Activated CD4-positive, alpha-beta T cell treated with anti-CD3 and anti-CD28 coated beads, Interleukin-2, amount 50 U/mL, for 24 hours (primary cell): ENCODE data around the gene TMEM129.
A peak's percentile ranks its signal among the peaks of the same experiment; 100 is the strongest.

Experiments
- DNase-seq, 2 donors: peaks; one replicate each; pipeline ENCODE4 v3.0.0-alpha.2; 2020; ENCODE audit warnings: low read depth in 1 of 2, low spot score in 1 of 2

TMEM129 gene

DNA sequence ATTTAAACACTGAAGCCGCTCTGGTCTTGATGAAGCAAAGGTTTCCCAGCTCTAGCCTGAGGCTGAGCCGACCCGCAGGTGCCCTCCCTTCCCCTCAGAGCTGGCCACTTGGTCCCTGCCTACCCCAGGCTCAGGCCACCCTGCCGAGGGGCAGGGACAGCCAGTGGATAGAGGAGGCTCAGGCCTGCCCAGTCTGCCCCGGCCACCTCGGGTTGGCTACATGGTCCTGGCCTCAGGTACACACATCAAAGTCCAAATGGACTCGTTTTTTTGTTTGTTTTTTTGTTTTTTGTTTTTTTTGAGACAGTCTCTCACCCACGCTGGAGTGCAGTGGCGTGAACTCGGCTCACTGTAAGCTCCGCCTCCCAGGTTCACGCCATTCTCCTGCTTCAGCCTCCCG lies 24.0 kb upstream of the TMEM129 start:
- no peak for DNase-seq

- DNase-seq, result no peak
These were observed 23.4 kb upstream of the TMEM129 start for GRCh38 chr4:1744552-1744951.

DNA sequence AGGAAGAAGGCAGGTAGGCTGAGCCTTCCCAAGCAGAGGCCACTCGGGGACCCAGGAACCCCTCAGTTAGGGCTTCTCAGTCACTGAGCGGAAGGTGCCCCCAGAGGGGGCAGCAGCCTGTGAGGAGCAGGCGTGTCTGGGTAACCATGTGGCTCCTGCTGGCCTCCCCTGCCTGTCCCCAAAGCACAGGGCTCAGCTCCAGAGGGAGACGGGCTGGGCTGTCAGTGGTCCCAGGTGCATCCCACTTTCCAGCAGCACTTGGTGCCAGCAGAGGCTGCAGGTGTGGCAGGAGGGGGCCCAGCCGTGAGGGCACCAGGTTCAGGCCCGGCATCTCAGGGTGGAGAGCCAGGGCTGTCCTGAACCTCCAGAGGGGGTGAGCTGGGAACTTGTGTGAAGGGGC lies 22.9 kb upstream of the TMEM129 start:
- no peak for DNase-seq

- no peak for DNase-seq
These were observed 22.4 kb upstream of the TMEM129 start for GRCh38 chr4:1743551-1743950.

GRCh38 chr4:1741208-1741607 lies 20.1 kb upstream of the TMEM129 start:
- no peak for DNase-seq

DNA sequence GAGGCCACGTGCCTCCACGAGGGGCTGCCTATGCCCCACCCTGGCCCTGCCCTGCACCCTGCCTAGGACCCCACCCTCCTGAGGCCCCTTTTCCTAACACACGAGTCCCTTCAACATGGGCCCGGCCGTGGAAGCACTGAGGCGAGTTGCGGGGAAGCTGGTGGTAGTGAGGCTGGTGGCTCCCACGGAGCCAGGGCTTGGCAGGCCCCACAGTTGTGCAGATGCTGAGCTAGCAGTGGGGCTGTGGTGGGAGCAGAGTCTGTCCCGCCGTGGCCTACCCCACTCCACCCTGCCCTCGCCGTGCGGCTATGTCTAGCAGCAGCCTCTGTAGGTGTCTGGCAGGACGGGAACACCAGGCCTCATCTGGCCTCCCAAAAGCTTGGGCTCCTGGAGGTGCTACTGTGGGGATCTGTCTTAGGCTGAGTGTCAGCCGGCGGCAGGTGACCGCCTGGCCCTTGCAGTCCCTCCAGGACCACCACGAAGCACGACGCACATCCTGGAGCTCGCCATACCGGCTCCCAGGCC lies 19.0 kb upstream of the TMEM129 start:
- no peak for DNase-seq

DNA sequence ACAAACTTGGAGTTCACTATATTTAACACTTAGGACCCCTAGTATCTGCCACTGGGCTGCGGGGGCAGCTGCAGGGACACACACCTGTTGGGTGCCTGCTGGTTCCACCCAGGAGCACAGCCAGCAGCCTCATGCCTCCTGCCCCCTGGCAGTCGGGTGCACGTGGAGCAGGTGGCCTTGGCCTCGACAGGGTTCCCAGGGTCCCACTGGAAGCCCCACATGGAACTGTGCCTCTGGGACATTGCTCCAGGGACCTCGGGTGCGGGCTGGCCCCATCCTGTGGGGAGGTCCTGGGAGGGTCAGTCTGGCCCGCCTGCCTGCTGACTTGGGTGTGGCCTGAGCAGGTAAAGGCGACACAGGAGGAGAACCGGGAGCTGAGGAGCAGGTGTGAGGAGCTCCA lies 18.2 kb upstream of the TMEM129 start:
- no peak for DNase-seq

DNA sequence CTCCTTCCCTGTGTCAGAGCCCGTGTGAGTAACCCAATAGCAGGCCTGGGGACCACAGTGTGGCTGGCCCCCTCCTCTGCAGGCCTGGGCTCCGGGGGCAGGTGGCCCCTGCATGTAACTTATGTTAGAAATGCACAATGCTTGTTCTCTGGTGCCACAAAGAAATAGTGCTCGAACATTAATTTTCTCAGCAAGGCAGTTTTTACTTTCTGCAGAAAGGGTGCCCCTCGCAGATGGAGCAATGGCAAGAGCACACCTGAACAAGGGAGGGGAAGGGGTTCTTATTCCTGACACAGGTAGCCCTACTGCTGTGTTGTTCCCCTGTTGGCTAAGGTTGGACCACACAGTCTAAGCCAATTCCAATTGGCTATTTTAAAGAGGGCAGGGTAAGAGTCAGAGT lies 17.3 kb upstream of the TMEM129 start:
- DNase-seq, result no peak

DNA sequence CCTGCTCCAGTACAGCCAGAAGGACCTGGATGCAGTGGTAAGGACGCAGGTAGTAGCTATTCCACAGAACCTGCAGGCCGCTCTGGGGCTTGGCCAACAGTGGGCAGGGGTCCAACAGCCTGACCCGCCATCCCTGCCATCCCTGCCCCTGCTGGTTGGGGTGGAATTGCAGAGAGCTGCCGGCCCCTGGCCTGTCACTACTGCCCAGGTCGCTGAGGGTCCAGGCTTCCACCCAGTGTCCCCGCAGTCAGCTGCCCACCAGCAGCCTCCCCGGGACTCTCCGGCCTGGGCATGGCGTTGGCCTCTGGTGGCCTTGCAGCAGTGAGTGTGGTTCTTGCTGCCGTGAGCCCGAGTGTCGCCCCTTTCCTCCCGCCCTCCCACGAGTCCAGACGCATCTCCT lies 16.5 kb upstream of the TMEM129 start:
- DNase-seq, result no peak

- DNase-seq, result no peak
These were observed 15.7 kb upstream of the TMEM129 start for GRCh38 chr4:1736812-1737211.

- no peak for DNase-seq
These were observed 14.1 kb upstream of the TMEM129 start for GRCh38 chr4:1735215-1735614.

GRCh38 chr4:1732911-1733310 lies 11.8 kb upstream of the TMEM129 start:
- DNase-seq, result no peak

DNA sequence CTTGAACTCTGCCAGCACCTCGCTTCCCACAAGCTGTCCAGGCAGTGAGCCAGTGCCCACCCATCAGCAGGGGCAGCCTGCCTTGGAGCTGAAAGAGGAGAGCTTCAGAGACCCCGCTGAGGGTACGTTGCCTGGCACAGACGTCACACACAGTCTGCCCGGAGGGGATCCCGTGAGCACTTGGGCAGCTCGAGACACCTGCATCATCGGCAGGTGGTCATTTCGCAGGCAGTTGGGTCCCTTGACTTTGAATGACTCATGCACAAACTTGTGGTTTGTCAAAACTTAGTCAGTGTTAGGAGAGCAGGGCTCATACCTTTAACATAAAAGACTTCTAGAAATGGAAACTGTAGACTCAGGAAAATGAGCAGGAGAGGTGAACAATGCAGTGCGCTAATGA lies 10.1 kb upstream of the TMEM129 start:
- DNase-seq, result no peak

DNA sequence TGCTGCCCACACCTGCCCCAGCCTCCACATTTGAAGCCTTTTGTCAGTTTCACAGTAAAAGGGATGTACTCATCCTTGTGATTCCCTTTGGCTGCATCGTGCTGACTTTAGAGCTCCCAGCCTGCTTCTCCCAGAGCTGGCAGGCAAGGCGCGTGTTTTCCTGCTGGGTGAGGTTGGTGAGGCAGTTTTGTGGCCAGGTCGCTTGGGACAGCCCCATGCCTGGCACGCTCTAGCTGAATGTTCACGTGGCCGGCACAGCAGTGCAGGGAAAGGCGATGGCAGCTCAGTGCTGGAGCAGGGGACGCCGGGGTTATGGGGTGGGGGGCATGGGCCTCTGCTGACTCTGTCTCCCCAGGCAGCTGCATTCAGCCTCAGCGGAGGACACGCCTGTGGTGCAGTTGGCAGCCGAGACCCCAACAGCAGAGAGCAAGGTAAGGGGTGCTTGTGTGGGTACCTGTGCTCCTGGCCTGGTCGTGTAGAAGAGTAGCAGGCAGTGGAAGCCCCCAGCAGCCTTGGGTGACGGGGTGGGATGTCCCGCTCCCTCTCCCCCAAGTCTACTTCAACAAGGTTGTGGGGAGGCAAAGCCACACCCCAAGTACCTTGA lies 9.5 kb upstream of the TMEM129 start:
- no peak for DNase-seq

DNA sequence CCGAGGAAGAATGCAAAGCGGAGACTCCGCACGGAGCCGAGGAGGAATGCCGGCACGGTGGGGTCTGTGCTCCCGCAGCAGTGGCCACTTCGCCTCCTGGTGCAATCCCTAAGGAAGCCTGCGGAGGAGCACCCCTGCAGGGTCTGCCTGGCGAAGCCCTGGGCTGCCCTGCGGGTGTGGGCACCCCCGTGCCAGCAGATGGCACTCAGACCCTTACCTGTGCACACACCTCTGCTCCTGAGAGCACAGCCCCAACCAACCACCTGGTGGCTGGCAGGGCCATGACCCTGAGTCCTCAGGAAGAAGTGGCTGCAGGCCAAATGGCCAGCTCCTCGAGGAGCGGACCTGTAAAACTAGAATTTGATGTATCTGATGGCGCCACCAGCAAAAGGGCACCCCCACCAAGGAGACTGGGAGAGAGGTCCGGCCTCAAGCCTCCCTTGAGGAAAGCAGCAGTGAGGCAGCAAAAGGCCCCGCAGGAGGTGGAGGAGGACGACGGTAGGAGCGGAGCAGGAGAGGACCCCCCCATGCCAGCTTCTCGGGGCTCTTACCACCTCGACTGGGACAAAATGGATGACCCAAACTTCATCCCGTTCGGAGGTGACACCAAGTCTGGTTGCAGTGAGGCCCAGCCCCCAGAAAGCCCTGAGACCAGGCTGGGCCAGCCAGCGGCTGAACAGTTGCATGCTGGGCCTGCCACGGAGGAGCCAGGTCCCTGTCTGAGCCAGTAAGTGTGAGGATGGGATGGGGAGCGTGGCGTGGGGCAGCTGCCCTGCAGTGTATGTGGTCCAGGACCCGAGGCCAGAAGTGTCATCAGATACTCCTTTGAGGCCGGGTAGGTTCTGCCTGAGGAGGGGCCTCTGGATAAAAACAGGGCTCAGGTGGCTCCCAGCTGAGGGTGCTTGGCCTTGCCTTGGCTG lies 7.2 kb upstream of the TMEM129 start:
- DNase-seq, result no peak

DNA sequence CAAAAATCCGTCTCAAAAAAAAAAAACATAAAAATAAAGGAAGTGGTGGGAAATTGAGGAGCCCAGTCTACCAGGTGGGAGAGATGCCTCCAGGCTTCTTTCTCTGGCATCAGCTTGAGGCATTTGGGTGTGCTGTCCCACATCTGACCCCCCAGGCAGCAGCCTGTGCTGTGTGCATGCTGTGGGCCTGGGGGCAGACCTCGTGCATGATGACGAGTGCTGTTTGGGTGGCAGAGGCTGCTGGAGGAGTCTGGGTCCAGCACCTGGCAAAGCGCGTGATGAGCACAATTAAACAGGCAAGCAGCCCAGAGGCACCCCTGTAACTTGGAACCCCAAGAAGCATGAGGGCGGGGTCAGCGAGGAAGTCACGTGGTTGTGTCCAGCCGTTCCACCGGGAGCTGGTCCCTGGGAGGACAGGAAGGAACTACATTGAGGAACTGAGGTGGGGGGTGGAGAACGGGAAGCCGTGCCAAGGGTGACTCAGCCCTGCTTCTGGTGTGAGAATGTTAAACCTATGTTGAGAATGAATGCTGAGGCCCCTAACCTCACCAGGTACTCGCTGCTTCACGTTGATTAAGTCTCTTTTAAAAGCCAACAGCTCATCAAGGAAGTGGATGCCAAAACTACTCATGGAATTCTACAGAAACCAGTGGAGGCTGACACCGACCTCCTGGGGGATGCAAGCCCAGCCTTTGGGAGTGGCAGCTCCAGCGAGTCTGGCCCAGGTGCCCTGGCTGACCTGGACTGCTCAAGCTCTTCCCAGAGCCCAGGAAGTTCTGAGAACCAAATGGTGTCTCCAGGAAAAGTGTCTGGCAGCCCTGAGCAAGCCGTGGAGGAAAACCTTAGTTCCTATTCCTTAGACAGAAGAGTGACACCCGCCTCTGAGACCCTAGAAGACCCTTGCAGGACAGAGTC lies 6.3 kb upstream of the TMEM129 start:
- no peak for DNase-seq

DNA sequence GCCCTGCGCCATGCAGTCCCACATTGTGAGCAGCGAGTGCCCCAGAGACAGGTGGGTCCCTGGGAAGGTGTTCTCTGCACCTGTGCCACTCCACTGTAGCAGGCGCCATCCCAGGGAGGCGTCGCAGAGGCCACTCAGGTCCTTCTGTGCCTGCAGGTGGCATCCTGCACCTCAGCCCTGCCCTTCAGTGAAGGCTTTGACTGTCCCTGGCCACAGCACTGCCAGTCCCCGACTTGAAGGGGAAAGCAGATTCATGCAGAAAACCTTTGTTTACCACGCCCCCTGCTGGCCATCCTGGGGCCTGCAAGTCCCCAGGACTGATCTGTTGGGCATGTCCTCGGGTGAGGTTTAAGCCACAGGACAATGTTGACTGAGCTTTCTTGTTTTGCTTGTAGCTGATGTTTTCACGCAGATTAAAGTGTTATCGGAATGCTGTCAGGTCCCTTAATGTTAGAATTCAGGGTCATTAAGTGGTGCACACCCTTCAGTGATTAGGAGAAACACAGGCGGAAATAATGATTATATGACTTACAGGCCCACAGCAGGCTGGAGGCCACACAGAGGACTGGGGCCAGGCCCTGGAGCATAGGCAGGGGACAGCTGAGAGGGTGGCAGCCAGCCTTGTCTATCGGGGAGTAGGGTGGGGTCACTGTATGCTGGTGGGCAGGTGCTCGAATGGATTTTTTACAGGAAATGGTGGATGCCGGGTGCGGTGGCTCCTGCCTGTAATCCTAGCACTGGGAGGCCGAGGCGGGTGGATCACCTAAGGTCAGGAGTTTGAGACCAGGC lies 5.2 kb upstream of the TMEM129 start:
- peak; percentile 82 to 88 for DNase-seq

DNA sequence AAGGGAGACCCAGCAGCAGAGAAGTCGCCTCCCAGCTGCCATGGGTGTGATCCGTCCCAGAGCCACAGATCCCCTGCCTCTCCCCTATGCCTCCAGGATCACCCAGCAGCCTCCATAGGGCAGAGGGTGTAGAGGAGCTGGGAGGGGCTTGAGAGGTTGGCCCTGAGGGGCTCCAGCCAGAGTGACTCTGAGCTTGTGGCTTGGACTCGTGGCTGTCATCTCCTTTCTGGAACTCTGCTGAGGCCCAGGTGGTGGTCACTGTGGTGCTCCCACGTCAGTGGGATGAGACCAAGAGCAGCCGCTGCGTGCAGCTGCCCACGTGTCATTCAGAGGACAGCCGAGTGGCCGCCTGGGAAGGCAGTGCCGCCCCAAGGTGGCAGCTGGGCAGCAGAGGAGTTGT lies 4.4 kb upstream of the TMEM129 start:
- DNase-seq, result no peak

DNA sequence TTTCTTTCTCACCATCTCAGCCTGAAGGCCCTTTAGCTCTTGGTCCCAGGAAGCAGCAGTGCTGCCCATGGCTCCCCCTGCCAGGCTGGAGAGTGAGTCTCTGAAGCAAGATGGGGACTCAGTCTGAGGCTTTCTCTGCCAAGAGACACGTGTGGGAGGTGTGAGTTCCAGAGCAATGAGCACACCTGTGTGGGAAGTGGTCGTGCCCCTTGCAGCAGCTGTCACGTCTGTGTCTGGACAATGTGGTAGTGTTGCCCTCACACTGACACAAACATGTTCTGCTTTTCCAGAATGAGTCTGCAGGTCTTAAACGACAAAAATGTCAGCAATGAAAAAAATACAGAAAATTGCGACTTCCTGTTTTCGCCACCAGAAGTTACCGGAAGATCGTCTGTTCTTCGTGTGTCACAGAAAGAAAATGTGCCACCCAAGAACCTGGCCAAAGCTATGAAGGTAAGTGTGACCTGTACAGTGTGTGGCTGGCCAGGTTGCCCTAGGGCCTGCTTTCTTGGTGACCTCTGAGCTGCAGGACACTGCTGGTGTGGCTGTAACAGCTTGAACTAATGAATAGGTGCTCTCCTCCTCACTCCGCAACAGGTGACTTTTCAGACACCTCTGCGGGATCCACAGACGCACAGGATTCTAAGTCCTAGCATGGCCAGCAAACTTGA lies 2.1 kb upstream of the TMEM129 start:
- peak in 1 of 2 donors; percentile 53 for DNase-seq

GRCh38 chr4:1722551-1723118 lies 1.5 kb upstream of the TMEM129 start:
- no peak for DNase-seq
